SK-N-SH (cell line): ENCODE data around the gene EIF2D. TPM values are rescaled to one million over a fixed set of nuclear protein-coding genes. Genes with fewer than 3 reads are reported as not detected.

ENCODE experiments used
- CTCF ChIA-PET: fragments of 300-600, 350-600 bp; formaldehyde crosslinking; extraction: SDS; loops from one replicate; lab custom pipeline; 2021; lab: Yijun Ruan, JAX
- POLR2A ChIA-PET: fragments of 350-600 bp; sonication (Branson Sonifier 250); formaldehyde crosslinking; extraction: SDS; loops from one replicate; lab custom pipeline; 2020; ENCODE audit warnings: antibody characterized with exemption, inconsistent platforms; lab: Yijun Ruan, JAX
- DNase-seq: peaks from one replicate; pipeline ENCODE4 v3.0.0; 2012
- H2AFZ ChIP-seq: fragments of 200-600 bp; sonication (generic); 2 replicates; pipeline ENCODE4 v1.8.1; 2016; ENCODE audit warnings: antibody characterized with exemption, mild to moderate bottlenecking, low read depth
- H3F3A ChIP-seq: fragments of 200-600 bp; sonication (generic); replicated peaks from 2 replicates; pipeline ENCODE3; 2016; ENCODE audit warnings: antibody characterized with exemption, mild to moderate bottlenecking; ENCODE audit not compliant: insufficient read depth
- H3K27ac ChIP-seq, 2 experiments: fragments of 200-500 bp in 1 of 2; fragments of 200-600 bp in 1 of 2; sonication (Bioruptor generic) in 1 of 2; sonication (generic), shearing (Covaris generic) in 1 of 2; 2 replicates each; pipeline versions ENCODE4 v1.5.1 to v1.6.1; 2014 to 2016; ENCODE audit warnings: low read depth in 2 of 2, inconsistent platforms in 1 of 2, low read length in 1 of 2, mild to moderate bottlenecking in 1 of 2, mixed read lengths in 1 of 2
- H3K27me3 ChIP-seq: fragments of 200-600 bp; sonication (generic), shearing (Covaris generic); 2 replicates; pipeline ENCODE4 v1.6.1; 2016; ENCODE audit warnings: mixed run types; ENCODE audit not compliant: insufficient read depth
- H3K36me3 ChIP-seq, 2 experiments: fragments of 200-500 bp in 1 of 2; fragments of 200-600 bp in 1 of 2; sonication (Bioruptor generic) in 1 of 2; sonication (generic) in 1 of 2; replicated peaks in 1 of 2; 2 replicates each; pipeline versions ENCODE3 to v1.5.1; 2014 to 2016; ENCODE audit warnings: low read length in 1 of 2, mild to moderate bottlenecking in 1 of 2; ENCODE audit not compliant: insufficient read depth in 2 of 2, control insufficient read depth in 1 of 2
- H3K4me1 ChIP-seq, 2 experiments: fragments of 200-500 bp in 1 of 2; fragments of 200-600 bp in 1 of 2; sonication (Bioruptor generic) in 1 of 2; sonication (generic), shearing (Covaris generic) in 1 of 2; 2 replicates each; pipeline versions ENCODE4 v1.5.1 to v1.6.1; 2014 to 2016; ENCODE audit warnings: low read depth in 1 of 2, low read length in 1 of 2, mixed run types in 1 of 2; ENCODE audit not compliant: insufficient read depth in 2 of 2, control insufficient read depth in 1 of 2
- H3K4me2 ChIP-seq: fragments of 200-600 bp; sonication (generic), shearing (Covaris generic); 2 replicates; pipeline ENCODE4 v1.6.1; 2017; ENCODE audit warnings: mixed run types
- H3K4me3 ChIP-seq, 2 experiments: fragments of 200-500 bp in 1 of 2; fragments of 200-600 bp in 1 of 2; sonication (Bioruptor generic) in 1 of 2; sonication (generic), shearing (Covaris generic) in 1 of 2; 2 replicates each; pipeline versions ENCODE4 v1.5.1 to v1.8.1; 2014 to 2016; ENCODE audit warnings: low read depth in 2 of 2, inconsistent platforms in 1 of 2, low read length in 1 of 2, mild to moderate bottlenecking in 1 of 2, mixed read lengths in 1 of 2, moderate library complexity in 1 of 2
- H3K79me2 ChIP-seq: fragments of 200-600 bp; sonication (generic); 2 replicates; pipeline ENCODE4 v1.8.1; 2017; ENCODE audit warnings: mild to moderate bottlenecking; ENCODE audit not compliant: insufficient read depth
- H3K9ac ChIP-seq: fragments of 200-600 bp; sonication (generic); 2 replicates; pipeline ENCODE4 v1.6.1; 2017; ENCODE audit warnings: mixed run types
- H3K9me2 ChIP-seq: fragments of 200-600 bp; sonication (generic); 2 replicates; pipeline ENCODE4 v1.6.1; 2017; ENCODE audit warnings: mixed run types
- H3K9me3 ChIP-seq: fragments of 200-600 bp; sonication (generic); 2 replicates; pipeline ENCODE4 v1.6.1; 2017; ENCODE audit warnings: mixed run types, mild to moderate bottlenecking, moderate library complexity
- H4K20me1 ChIP-seq: fragments of 200-600 bp; sonication (generic); 2 replicates; pipeline ENCODE4 v1.6.1; 2017; ENCODE audit warnings: mild to moderate bottlenecking, mixed run types; ENCODE audit not compliant: insufficient read depth
- EP300 ChIP-seq, 2 experiments: IDR thresholded peaks; 2 replicates each; pipeline versions ENCODE4 v1.4.0 to v1.6.1; 2012; ENCODE audit warnings: borderline replicate concordance in 1 of 2, low read depth in 1 of 2, low read length in 1 of 2
- EZH2phosphoT487 ChIP-seq: fragments of 200-600 bp; sonication (generic); IDR thresholded peaks from 2 replicates; pipeline ENCODE4 v1.6.1; 2017; ENCODE audit warnings: low read depth, mixed run types, mild to moderate bottlenecking, antibody characterized with exemption, moderate library complexity, borderline replicate concordance
- FOSL2 ChIP-seq: IDR thresholded peaks from 2 replicates; pipeline ENCODE4 v1.4.0; 2012; ENCODE audit warnings: low read depth, mild to moderate bottlenecking, moderate library complexity, borderline replicate concordance
- FOXM1 ChIP-seq: IDR thresholded peaks from 2 replicates; pipeline ENCODE4 v1.4.0; 2012; ENCODE audit warnings: low read depth, mild to moderate bottlenecking
- JUND ChIP-seq: IDR thresholded peaks from 2 replicates; pipeline ENCODE4 v1.4.0; 2012
- NRF1 ChIP-seq: IDR thresholded peaks from 2 replicates; pipeline ENCODE4 v1.6.1; 2012; ENCODE audit warnings: low read depth, mild to moderate bottlenecking, low read length
- SMC3 ChIP-seq: IDR thresholded peaks from 2 replicates; pipeline ENCODE4 v1.6.1; 2012; ENCODE audit warnings: low read depth, low read length, improper control_type of control experiment
- TEAD4 ChIP-seq: IDR thresholded peaks from 2 replicates; pipeline ENCODE4 v1.4.0; 2012; ENCODE audit warnings: mild to moderate bottlenecking, borderline replicate concordance; ENCODE audit not compliant: insufficient read depth
- WGBS: methylation state at CpG from one replicate; pipeline ENCODE4 v1.1.6; 2017; ENCODE audit warnings: low lambda C conversion rate; 5-methylcytosine and 5-hydroxymethylcytosine counted together
- polyA plus RNA-seq, 3 experiments: library from polyadenylated mRNA; depleted of rRNA; stranded (reverse); fragments of >200 nt; gene quantifications; 2 replicates each; pipeline ENCODE4 v1.2.3, GENCODE V29; 2012
- TF ChIP-seq, protein P1 (sequence below): IDR thresholded peaks from 2 replicates; pipeline ENCODE4 v1.4.0; 2012; ENCODE audit warnings: low read depth, borderline replicate concordance
- TF ChIP-seq, protein P2 (sequence below): IDR thresholded peaks from 2 replicates; pipeline ENCODE4 v1.6.1; 2012; ENCODE audit warnings: mild to moderate bottlenecking, low read depth, low read length, moderate library complexity
- TF ChIP-seq, protein P3 (sequence below): IDR thresholded peaks from 2 replicates; pipeline ENCODE4 v1.4.0; 2012; ENCODE audit warnings: low read depth, borderline replicate concordance

Gene EIF2D
- polyA plus RNA-seq, 1 of the 3 experiments (the other 2 are of a cell fraction), result 59.5 TPM

DNA sequence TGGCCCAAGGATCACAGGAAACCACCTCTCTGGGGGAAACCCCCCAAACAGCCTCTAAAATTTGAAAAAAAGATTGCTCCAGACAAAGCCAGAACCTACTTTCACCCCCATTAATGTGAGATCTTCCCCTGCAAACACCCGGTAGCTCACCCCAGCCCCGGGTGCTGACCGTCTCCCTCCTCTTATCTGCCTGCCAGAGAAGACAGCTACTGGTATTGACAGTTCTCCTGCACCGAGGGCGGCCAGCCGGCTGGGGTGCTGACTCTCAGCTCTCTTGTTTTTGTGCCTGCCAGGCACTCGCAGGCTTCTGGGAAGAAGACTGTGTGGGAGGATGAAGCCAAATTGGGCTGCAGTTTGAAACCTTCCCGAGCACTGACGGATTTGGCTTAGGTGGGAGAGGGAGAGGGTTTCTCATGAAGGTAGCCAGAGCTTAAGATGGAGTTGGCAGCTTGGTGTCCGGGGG lies 56.8 kb downstream of the EIF2D start:
- Histone ChIP-seq H3K4me3 (no peak overlapping the region), H4K20me1 (no peaks in the 10 kb centered on the region), H3K27me3 (no peaks in the 10 kb centered on the region; the same call in 1 of the 2 replicates), H3K9me3 (no peaks in the 10 kb centered on the region), H3K79me2 (no peaks in the 10 kb centered on the region), H3K4me2 (no peak overlapping the region), H3K27ac (no peak overlapping the region), H3K4me1 (peaks cover 0 to 10% of the 10 kb centered on the region in 2 experiments; a peak in 2 of 4 replicates), H3F3A (no peaks in the 10 kb centered on the region), H2AFZ (no peak overlapping the region), H3K36me3 (no peaks in the 10 kb centered on the region), H3K9me2 (no peaks in the 10 kb centered on the region), H3K9ac (no peak overlapping the region)
- POLR2A ChIA-PET, result interaction anchor here (0.6 kb wide), 1 partner anchor 13 kb away, joined by 3 read pairs; no protein-coding TSS in a partner anchor
- CTCF ChIA-PET, result interaction anchor here (0.6 to 6.8 kb wide), 9 partner anchors 9 to 109 kb away, joined by 3 to 67 read pairs (median 7); no protein-coding TSS in a partner anchor
- no peak for DNase-seq
- WGBS, result 91% methylated on average over 4 of the region's 10 CpGs
- TF ChIP-seq FOXM1, result no peak
- TF ChIP-seq SMC3, result no peak
- TF ChIP-seq FOSL2, result no peak
- TF ChIP-seq, protein P1, sequence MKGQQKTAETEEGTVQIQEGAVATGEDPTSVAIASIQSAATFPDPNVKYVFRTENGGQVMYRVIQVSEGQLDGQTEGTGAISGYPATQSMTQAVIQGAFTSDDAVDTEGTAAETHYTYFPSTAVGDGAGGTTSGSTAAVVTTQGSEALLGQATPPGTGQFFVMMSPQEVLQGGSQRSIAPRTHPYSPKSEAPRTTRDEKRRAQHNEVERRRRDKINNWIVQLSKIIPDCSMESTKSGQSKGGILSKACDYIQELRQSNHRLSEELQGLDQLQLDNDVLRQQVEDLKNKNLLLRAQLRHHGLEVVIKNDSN, result no peak
- no peak for TF ChIP-seq TEAD4
- no peak for TF ChIP-seq EZH2phosphoT487
- TF ChIP-seq NRF1, result no peak
- TF ChIP-seq JUND, result no peak
- TF ChIP-seq, protein P2, sequence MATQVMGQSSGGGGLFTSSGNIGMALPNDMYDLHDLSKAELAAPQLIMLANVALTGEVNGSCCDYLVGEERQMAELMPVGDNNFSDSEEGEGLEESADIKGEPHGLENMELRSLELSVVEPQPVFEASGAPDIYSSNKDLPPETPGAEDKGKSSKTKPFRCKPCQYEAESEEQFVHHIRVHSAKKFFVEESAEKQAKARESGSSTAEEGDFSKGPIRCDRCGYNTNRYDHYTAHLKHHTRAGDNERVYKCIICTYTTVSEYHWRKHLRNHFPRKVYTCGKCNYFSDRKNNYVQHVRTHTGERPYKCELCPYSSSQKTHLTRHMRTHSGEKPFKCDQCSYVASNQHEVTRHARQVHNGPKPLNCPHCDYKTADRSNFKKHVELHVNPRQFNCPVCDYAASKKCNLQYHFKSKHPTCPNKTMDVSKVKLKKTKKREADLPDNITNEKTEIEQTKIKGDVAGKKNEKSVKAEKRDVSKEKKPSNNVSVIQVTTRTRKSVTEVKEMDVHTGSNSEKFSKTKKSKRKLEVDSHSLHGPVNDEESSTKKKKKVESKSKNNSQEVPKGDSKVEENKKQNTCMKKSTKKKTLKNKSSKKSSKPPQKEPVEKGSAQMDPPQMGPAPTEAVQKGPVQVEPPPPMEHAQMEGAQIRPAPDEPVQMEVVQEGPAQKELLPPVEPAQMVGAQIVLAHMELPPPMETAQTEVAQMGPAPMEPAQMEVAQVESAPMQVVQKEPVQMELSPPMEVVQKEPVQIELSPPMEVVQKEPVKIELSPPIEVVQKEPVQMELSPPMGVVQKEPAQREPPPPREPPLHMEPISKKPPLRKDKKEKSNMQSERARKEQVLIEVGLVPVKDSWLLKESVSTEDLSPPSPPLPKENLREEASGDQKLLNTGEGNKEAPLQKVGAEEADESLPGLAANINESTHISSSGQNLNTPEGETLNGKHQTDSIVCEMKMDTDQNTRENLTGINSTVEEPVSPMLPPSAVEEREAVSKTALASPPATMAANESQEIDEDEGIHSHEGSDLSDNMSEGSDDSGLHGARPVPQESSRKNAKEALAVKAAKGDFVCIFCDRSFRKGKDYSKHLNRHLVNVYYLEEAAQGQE, result no peak
- TF ChIP-seq, protein P3, sequence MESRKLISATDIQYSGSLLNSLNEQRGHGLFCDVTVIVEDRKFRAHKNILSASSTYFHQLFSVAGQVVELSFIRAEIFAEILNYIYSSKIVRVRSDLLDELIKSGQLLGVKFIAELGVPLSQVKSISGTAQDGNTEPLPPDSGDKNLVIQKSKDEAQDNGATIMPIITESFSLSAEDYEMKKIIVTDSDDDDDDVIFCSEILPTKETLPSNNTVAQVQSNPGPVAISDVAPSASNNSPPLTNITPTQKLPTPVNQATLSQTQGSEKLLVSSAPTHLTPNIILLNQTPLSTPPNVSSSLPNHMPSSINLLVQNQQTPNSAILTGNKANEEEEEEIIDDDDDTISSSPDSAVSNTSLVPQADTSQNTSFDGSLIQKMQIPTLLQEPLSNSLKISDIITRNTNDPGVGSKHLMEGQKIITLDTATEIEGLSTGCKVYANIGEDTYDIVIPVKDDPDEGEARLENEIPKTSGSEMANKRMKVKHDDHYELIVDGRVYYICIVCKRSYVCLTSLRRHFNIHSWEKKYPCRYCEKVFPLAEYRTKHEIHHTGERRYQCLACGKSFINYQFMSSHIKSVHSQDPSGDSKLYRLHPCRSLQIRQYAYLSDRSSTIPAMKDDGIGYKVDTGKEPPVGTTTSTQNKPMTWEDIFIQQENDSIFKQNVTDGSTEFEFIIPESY, result no peak
- TF ChIP-seq EP300 (IDR thresholded peaks at IDR 0.05; ENCODE audit: borderline replicate concordance in 1 of 2, low read depth in 1 of 2, low read length in 1 of 2), result no peak
